IPS-20b (cell line): Measurements from ENCODE around the gene HIPK4.
A peak's percentile ranks its signal among the peaks of the same experiment; 100 is the strongest.

Experiments
- H3K27ac ChIP-seq: one replicate; pipeline ENCODE4 v1.5.1; 2013; ENCODE audit warnings: low read length
- H3K27me3 ChIP-seq: 2 replicates; pipeline ENCODE4 v1.6.1; 2013; ENCODE audit warnings: mild to moderate bottlenecking, low read length, inconsistent platforms; ENCODE audit not compliant: insufficient read depth
- H3K36me3 ChIP-seq: 2 replicates; pipeline ENCODE4 v1.6.1; 2013; ENCODE audit warnings: low read depth, mild to moderate bottlenecking, inconsistent platforms, low read length, moderate library complexity; ENCODE audit not compliant: insufficient read depth
- H3K4me1 ChIP-seq: 2 replicates; pipeline ENCODE4 v1.6.1; 2013; ENCODE audit warnings: mild to moderate bottlenecking, control low read depth, inconsistent platforms, low read length, moderate library complexity; ENCODE audit not compliant: insufficient read depth
- H3K4me3 ChIP-seq: 2 replicates; pipeline ENCODE4 v1.5.1; 2013; ENCODE audit warnings: mild to moderate bottlenecking, low read length, inconsistent platforms
- H3K9ac ChIP-seq: 2 replicates; pipeline ENCODE4 v1.6.1; 2013; ENCODE audit warnings: low read depth, mild to moderate bottlenecking, inconsistent platforms, low read length, moderate library complexity
- H3K9me3 ChIP-seq: 2 replicates; pipeline ENCODE4 v1.6.1; 2013; ENCODE audit warnings: mild to moderate bottlenecking, low read depth, low read length, inconsistent platforms; ENCODE audit not compliant: insufficient read depth

HIPK4 gene

DNA sequence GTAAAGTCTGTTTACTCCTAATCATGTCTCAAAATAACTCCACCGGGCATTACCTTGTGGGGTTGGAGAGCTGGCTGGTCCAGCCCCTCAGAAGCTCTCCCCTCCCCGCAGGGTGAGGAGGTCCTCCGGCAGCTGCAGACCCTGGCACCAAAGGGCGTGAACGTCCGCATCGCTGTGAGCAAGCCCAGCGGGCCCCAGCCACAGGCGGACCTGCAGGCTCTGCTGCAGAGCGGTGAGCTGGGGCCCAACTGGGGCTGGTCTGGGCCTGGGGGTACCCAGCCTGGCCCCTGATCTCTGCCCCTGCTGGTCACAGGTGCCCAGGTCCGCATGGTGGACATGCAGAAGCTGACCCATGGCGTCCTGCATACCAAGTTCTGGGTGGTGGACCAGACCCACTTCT, 20.2 kb downstream of the HIPK4 start:
- H3K27me3 ChIP-seq = no peaks in the 10 kb centered on the region
- no peaks in the 10 kb centered on the region for H3K9me3 ChIP-seq
- no peak overlapping the region for H3K27ac ChIP-seq
- no peak overlapping the region for H3K9ac ChIP-seq
- peaks cover 54% of the 10 kb centered on the region for H3K36me3 ChIP-seq
- H3K4me3 ChIP-seq = no peak overlapping the region
- H3K4me1 ChIP-seq = peaks cover 9% of the 10 kb centered on the region; the same call in 1 of the 2 replicates

DNA sequence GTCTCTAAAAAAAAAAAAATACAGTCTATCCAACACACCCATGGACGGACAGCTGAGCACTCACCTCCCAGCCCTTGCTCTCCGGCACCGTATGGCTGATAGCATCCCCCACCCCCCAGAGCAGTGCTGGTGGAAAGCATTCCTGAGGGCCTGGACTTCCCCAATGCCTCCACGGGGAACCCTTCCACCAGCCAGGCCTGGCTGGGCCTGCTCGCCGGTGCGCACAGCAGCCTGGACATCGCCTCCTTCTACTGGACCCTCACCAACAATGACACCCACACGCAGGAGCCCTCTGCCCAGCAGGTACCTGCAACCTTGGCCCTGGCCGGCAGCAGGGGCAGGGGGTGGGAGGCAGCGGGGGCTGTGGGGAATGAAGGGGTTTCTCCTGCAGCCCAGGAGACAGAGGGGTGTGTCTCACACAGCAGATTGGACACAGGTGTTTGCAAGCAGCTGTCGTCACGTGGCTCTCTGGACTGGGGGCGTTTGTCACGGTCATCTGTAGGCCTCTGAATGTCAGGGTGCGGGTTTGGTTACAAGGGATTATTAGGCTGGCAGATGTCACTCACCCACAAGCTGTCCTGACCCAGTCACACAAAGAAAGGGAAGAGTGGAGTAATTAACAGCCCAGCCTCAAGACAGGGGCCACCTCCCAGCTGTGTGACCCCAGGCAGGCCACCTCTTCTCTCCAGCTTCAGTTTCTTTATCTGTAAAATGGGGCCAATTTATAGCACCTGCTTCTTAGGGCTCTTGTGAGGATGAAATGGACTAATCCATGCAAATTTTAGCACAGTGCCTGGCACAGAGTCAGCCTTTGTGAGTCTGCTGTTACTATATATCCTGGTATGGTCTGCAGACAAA, 22.2 kb downstream of the HIPK4 start:
- no peak overlapping the region for H3K4me3 ChIP-seq
- H3K9ac ChIP-seq = no peak overlapping the region
- no peaks in the 10 kb centered on the region for H3K9me3 ChIP-seq
- H3K36me3 ChIP-seq = peaks cover 40% of the 10 kb centered on the region
- peaks cover 9% of the 10 kb centered on the region; the same call in 1 of the 2 replicates for H3K4me1 ChIP-seq
- H3K27ac ChIP-seq = no peak overlapping the region
- no peaks in the 10 kb centered on the region for H3K27me3 ChIP-seq

GRCh38 chr19:40366697-40367561, 23.1 kb downstream of the HIPK4 start:
- Histone ChIP-seq H3K4me1 (peaks cover 9% of the 10 kb centered on the region; the same call in 1 of the 2 replicates), H3K27ac (no peak overlapping the region), H3K9ac (peak overlapping the region; percentile 65; the same call in 1 of the 2 replicates), H3K9me3 (no peaks in the 10 kb centered on the region), H3K36me3 (peaks cover 32% of the 10 kb centered on the region), H3K27me3 (no peaks in the 10 kb centered on the region), H3K4me3 (peak overlapping the region; percentile 65; the same call in 1 of the 2 replicates)

GRCh38 chr19:40365613-40366401, 24.2 kb downstream of the HIPK4 start:
- Histone ChIP-seq H3K9me3 (no peaks in the 10 kb centered on the region), H3K27me3 (no peaks in the 10 kb centered on the region), H3K36me3 (peaks cover 27% of the 10 kb centered on the region), H3K27ac (no peak overlapping the region), H3K9ac (peak overlapping the region; percentile 65; the same call in 1 of the 2 replicates), H3K4me1 (peaks cover 9% of the 10 kb centered on the region; the same call in 1 of the 2 replicates), H3K4me3 (peak overlapping the region; percentile 65)

DNA sequence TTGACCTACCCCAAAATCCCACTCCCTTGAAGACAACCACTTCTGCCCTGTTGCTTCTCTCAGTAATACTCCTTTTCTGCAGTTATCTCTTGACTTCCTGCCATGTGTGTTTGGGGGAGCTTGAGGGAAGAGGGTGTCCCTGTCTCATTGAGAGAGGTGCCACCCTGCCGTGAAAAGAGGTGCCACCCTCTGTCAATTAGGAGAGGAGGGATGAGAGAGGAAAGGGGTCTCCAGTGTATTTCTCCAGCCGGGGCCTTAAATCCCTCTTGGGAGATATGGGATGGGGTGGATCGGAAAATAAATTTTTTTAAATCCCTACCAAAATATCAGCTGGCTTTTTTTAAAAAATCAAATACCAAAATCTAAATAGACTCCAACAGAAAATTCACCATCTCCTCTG, 25.0 kb downstream of the HIPK4 start:
- Histone ChIP-seq H3K9ac (peak overlapping the region; percentile 43; the same call in 1 of the 2 replicates), H3K4me1 (peaks cover 9% of the 10 kb centered on the region; the same call in 1 of the 2 replicates), H3K27me3 (no peaks in the 10 kb centered on the region), H3K9me3 (no peaks in the 10 kb centered on the region), H3K36me3 (peaks cover 19% of the 10 kb centered on the region), H3K27ac (no peak overlapping the region), H3K4me3 (peak overlapping the region; percentile 65)

DNA sequence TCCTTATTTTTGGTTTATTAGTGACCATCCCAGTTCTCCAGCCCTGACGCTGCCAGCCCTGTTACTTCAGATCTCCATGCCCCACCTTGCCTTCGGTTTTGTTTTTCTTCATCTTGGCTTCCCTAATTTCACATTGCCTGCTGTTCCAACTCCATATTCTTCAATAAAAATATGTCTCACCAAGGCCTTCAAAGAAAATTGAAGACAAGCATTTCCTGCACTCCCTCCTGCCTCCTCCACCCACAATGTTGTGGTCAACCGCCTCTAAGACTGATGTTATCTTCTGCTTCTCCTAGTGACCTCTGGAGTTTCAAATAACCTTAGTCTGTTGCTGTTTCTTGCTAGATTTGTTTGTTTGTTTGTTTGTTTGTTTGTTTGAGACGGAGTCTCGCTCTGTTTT, 26.9 kb downstream of the HIPK4 start:
- no peak overlapping the region for H3K27ac ChIP-seq
- H3K27me3 ChIP-seq = no peaks in the 10 kb centered on the region
- no peak overlapping the region for H3K9ac ChIP-seq

DNA sequence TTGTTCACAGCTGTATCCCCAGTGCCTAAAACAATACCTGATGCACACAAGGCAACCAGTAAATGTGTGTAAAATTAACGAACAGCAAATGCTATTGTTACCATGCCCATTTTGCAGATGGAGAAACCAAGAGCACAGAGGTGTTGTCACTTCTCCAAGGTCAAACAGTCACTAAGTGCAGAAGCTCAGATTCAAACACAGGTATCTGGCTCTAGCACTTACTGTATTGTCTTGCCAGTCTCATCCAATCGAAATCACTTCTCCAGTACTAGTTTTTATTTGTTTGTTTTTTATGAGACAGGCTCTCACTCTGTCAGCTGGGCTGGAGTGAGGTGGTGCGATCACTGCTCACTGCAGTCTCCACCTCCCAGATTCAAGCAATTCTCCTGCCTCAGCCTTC, 27.8 kb downstream of the HIPK4 start:
- H3K4me1 ChIP-seq = peaks cover 6% of the 10 kb centered on the region; the same call in 1 of the 2 replicates
- no peak overlapping the region for H3K9ac ChIP-seq
- no peaks in the 10 kb centered on the region for H3K36me3 ChIP-seq
- H3K27ac ChIP-seq = no peak overlapping the region
- H3K9me3 ChIP-seq = no peaks in the 10 kb centered on the region
- no peak overlapping the region for H3K4me3 ChIP-seq
- no peaks in the 10 kb centered on the region for H3K27me3 ChIP-seq

More for the DNA sequence above, 26.9 kb downstream of the HIPK4 start:
- H3K9me3 ChIP-seq = no peaks in the 10 kb centered on the region
- H3K36me3 ChIP-seq = peaks cover 3% of the 10 kb centered on the region
- peaks cover 9% of the 10 kb centered on the region; the same call in 1 of the 2 replicates for H3K4me1 ChIP-seq
- no peak overlapping the region for H3K4me3 ChIP-seq

GRCh38 chr19:40360708-40361241, 29.2 kb downstream of the HIPK4 start:
- no peak overlapping the region for H3K27ac ChIP-seq
- H3K4me1 ChIP-seq = peaks cover 4% of the 10 kb centered on the region; the same call in 1 of the 2 replicates
- no peaks in the 10 kb centered on the region for H3K9me3 ChIP-seq
- H3K4me3 ChIP-seq = no peak overlapping the region
- H3K9ac ChIP-seq = no peak overlapping the region
- H3K27me3 ChIP-seq = no peaks in the 10 kb centered on the region
- H3K36me3 ChIP-seq = no peaks in the 10 kb centered on the region

DNA sequence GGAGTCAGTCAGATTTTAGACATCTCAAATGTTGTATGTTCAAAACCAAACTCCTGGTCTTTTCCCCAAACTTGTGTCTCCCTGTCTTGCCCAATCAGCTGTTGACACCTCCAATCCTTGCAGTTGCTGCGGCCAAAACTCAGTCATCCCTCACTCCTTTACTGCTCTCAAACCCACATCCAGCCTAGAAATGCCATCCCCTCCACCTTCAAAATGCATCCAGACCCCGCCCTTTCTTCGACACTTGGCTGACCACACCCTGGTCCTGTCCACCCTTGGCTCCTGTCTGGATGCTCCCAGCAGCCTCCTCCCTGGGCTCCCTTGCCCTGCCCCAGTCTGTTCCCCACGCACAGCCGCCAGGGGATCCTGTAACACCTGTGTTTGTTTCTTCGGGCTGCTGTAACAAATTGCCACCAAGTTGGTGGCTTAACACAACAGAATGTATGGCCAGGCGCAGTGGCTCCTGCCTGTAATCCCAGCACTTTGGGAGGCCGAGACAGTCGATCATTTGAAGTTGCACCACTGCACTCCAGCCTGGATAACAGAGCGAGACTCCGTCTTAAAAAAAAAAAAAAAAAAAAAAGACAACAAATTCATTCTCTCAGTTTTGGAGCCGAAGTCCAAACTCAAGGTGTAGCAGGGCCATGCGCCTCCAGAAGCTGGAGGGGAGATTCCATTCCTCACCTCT, 29.8 kb downstream of the HIPK4 start:
- Histone ChIP-seq H3K27ac (no peak overlapping the region), H3K4me3 (no peak overlapping the region), H3K9ac (no peak overlapping the region)

DNA sequence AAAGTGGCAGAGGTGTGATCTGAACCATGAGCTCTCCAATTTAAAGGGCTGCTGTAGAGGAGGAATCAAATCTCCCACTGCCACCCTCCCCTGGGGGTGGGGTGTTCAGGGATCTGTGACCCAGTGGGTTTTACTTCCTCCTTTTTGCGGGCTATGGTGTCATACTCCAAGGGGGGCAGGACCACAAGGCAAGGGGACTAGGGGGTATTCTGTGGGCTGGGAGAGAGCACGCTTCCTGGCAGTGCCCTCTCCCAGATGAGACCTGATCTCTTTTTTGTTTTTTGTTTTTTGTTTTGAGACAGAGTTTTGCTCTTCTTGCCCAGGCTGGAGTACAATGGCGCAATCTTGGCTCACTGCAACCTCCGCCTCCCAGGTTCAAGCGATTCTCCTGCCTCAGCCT, 31.2 kb downstream of the HIPK4 start:
- H3K27me3 ChIP-seq = no peaks in the 10 kb centered on the region
- no peak overlapping the region for H3K9ac ChIP-seq
- H3K9me3 ChIP-seq = no peaks in the 10 kb centered on the region
- no peaks in the 10 kb centered on the region for H3K4me1 ChIP-seq
- H3K27ac ChIP-seq = no peak overlapping the region
- no peak overlapping the region for H3K4me3 ChIP-seq
- no peaks in the 10 kb centered on the region for H3K36me3 ChIP-seq

More for the DNA sequence above, 29.8 kb downstream of the HIPK4 start:
- H3K36me3 ChIP-seq = no peaks in the 10 kb centered on the region
- H3K4me1 ChIP-seq = peaks cover 3% of the 10 kb centered on the region; the same call in 1 of the 2 replicates
- H3K9me3 ChIP-seq = no peaks in the 10 kb centered on the region
- no peaks in the 10 kb centered on the region for H3K27me3 ChIP-seq
